Measurements from ENCODE around the gene ELANE. TPM values are rescaled to one million over a fixed set of nuclear protein-coding genes. Genes with fewer than 3 reads are reported as not detected.

The ELANE gene
- total RNA-seq, 1 donor from 2014 or later, result 1.3 TPM

DNA sequence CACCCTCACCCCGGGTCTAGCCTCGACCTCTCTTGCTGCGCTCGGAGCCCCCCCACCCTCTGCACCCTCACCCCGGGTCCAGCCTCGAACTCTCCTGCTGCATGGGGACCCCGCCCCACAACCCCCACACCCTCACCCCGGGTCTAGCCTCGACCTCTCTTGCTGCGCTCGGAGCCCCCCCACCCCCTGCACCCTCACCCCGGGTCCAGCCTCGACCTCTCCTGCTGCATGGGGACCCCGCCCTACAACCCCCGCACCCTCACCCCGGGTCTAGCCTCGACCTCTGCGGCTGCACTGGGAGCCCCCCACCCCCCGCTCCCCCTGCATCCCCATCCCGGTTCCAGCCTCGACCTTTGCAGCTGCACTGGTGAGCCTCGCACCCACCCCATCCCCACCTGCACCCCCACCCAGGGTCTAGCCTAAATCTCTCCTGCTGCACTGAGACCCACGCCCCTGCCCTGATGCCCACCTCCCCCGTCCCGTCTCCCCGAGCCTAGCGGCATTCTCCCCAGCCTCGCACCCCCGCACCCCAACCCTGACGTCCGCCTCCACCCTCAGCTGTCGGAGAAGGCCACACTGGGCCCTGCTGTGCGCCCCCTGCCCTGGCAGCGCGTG, 9.1 kb downstream of the ELANE start:
- DNase-seq (ENCODE audit: low spot score), result no peak

GRCh38 chr19:861756-862580, 9.9 kb downstream of the ELANE start:
- no peak for DNase-seq (ENCODE audit: low spot score)

DNA sequence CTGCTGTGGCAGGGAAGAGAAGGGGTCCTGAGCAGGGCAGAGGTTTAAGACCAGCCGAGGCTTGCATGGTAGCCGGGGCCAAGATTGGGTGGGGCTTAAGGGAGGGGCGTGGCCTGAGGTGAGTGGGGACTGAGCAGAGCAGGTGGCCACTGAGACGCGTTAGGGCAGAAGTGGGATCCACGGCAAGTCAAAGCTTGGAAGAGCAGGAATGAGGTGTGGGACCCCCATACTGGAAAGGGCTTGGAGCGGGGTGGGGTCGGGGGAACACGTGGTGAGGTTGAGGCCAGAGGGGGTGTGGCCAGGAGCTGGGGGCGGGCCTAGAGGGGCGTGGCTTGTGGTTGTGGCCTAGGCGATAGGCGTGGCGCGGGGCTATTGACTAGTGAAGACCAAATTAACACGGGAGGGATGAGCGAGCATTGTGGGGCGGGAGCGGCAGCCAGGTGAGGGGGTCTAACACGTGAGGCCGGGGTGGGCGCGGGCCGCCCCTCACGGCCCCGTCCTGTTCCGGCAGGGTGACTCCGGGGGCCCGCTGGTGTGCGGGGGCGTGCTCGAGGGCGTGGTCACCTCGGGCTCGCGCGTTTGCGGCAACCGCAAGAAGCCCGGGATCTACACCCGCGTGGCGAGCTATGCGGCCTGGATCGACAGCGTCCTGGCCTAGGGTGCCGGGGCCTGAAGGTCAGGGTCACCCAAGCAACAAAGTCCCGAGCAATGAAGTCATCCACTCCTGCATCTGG, 10.6 kb downstream of the ELANE start:
- DNase-seq (ENCODE audit: low spot score), result no peak

- DNase-seq (ENCODE audit: low spot score), result no peak
These were observed 11.2 kb downstream of the ELANE start for GRCh38 chr19:863315-863620.

GRCh38 chr19:866769-867300, 14.7 kb downstream of the ELANE start:
- no peak for DNase-seq (ENCODE audit: low spot score)

GRCh38 chr19:867301-867793, 15.2 kb downstream of the ELANE start:
- no peak for DNase-seq (ENCODE audit: low spot score)

- DNase-seq (ENCODE audit: low spot score), result no peak
These were observed 15.9 kb downstream of the ELANE start for GRCh38 chr19:867855-868457.

DNA sequence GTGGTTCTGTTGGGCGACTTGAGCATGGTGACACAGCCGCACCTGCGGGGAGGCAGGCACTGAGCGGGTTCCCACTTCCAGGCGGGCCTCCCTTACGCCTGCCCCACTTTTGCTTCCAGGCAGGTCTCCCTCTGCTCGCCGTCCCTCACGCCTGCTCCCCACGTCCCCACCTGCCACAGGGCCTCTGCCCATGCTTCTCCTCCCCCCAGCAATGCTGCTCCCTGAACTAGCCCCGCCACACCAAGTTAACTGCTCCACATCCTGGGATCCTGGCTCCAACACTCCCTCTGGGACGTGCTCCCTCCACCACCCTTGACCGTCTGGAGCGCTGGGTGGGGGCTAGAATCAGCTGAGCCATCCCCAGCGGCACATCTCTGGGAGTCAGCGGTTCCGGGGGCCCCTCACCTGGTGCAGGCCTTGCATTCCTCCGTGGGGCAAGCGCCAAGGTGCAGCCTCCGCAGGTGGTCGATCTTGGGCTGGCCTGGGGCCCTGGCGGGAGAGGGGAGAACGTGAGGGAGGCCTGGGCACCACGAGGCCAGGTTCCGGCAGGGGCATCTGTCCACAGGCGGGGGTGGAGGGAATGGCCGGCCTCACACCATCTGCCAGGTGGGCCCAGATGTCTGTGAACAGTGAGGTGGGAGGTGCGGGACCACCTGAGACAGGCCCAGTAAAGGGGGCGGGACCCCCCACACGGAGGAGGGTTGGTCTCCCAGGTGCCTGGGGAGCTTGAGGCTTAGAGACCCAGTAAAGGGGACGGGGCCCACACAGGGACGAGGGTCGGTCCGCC, 16.5 kb downstream of the ELANE start:
- DNase-seq (ENCODE audit: low spot score), result no peak

GRCh38 chr19:869245-870177, 17.4 kb downstream of the ELANE start:
- DNase-seq (ENCODE audit: low spot score), result no peak

GRCh38 chr19:870314-870713, 18.2 kb downstream of the ELANE start:
- DNase-seq (ENCODE audit: low spot score), result no peak

DNA sequence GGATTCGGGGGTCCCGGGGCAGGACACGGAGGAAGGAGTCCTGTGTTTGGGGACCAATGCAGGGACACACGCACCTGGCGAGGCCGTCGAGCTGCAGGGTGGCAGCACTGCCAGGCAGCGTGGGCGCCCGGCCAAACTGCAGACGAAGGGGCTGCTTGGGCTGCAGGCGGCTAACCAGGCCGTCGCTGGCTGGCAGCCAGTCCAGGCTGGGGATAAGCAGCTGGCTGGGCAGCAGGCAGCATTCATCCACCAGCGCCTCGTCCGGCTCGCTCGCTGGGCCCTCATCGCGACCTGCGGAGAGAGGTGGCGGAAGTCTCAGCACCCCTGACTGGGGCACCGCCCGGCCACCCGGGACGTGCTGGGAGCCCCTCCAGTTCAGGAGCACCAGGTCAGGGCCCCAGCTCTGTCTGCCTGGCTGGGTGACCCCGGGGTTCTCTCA, 18.9 kb downstream of the ELANE start:
- no peak for DNase-seq (ENCODE audit: low spot score)

DNA sequence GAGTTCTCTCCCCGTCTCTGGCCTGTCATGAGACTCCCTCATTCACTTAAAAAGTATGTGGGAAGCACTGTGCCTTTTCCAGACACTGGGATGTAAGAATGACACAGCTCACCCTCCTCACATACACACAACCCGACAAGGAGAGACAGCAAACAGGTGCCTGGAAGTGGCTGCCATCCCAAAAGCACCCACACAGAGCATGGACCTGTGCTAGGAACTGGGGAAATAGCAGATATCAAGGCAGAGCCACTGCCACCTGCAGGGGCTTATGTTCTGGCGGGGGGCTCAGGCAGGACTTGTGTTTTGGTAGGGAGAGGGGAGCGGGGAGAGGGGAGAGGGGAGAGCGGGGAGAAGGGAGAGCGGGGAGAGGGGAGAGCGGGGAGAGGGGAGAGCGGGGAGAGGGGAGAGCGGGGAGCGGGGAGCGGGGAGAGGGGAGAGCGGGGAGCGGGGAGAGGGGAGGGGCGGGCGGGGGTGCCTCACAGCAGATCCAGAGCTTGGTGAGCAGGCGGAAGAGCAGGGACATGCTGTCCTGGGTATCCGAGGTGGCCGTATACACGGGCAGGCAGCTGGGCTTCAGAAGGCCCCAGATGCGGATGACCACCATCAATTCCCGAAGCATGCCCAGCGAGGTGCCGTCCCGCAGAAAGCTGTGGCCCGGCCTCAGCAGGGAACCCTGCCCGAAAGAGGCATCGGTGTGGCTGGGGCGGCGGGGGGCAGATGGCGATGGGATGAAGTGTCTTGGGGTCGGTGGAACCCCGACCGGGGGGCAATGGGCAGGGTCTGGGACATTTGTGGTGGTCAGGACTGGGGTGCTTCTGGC, 19.6 kb downstream of the ELANE start:
- no peak for DNase-seq (ENCODE audit: low spot score)

DNA sequence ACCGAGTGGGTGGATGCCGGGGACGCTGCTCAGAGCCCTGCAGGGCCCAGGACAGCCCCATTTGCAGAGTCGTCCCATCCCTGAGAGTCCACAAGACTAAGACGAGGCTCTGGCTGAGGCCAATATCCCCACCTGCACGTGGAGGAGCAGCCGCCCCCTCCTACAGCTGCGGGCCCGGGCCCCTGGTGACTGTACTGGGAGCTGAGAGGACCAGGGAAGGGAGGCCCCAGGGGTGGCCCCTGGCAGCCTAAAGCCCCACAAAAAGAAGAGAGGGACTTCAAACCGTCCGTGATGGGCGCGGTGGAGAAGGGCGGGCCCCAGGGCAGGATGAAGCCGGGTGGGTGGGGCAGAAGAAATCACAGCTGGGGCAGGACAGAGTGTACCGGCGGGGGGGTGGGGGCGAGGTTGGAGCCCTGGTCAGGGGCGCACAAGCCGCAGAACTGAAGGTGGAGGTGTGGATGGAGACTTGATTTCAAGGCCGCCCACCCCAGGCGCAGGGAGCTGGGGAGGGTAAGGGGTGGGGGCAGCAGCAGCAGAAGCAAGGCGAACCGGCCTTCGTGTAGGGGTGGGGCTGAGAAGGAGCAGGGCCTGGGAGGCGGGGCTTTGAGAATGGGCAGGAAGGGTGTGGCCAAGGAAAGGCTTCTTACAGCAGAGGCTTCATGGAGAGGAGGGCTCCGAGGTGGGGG, 20.3 kb downstream of the ELANE start:
- DNase-seq (ENCODE audit: low spot score), result no peak

GRCh38 chr19:873084-873483, 21.0 kb downstream of the ELANE start:
- no peak for DNase-seq (ENCODE audit: low spot score)

- no peak for DNase-seq (ENCODE audit: low spot score)
These were observed 21.5 kb downstream of the ELANE start for GRCh38 chr19:873561-874041.

GRCh38 chr19:875265-875879, 23.3 kb downstream of the ELANE start:
- DNase-seq (ENCODE audit: low spot score), result no peak

GRCh38 chr19:876089-876488, 24.0 kb downstream of the ELANE start:
- DNase-seq (ENCODE audit: low spot score), result no peak

Measured in mesenteric fat pad (tissue), 1 donor.